ENCODE results near the gene ATXN10.
"Not testable (repeated sequence)": the region's sequence is repeated elsewhere in the genome, so short reads cannot be mapped to it uniquely, and the experiment has no call there.

ATXN10 gene

DNA sequence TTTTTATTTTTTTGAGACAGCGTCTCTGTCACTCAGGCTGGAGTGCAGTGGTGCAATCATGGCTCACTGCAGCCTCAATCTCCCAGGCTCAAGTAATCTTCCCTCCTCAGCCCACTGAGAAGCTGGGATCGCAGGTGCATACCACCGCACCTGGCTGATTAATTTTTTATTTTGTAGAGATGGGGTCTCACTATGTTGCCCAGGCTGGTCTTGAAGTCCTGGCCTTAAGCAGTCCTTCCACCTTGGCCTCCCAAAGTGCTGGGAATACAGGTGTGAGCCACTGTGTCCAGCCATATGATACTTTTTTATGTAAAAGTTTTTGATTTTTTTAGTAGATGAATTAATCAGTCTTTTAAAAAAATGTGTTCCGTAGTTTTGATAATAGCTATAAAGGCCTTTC, 42.8 kb downstream of the ATXN10 start:
- not testable (repeated sequence) for DNase-seq

DNA sequence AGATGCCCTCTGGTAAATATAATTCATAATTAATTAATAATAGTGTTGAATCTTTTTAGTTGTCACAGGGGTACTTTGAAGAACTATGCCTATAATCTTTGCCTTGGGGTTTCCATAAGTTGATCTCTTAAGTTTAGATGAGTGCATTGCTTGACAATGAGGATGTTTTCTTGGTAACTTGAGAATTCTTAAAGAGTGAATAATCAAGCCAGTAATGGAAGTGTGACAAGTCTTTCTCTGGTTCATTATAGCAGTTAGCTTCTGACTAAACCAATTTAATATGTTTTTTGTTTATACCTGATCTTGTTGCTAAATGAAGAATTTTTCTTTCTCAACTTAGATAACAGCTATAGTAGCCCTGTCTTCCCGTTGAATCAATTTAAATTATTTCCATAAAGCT, 46.2 kb downstream of the ATXN10 start:
- no peak for DNase-seq

DNA sequence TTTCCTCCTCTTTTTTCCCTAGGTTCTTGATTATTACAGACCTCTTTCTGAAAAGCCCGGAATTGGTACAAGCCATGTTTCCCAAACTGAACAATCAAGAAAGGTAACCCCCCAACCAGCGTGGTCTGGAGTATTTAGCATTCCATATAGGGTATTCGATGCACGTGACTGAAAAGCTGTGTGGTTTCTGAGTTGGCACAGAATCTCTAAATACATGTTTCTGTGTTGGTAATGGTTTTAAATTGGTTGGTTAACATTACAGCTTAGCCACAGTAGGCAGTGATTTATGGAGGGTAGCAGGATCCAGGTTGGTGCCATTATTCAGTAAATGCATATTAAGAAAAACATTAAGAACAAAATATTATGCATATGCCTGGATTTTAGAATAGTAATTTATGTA, 46.8 kb downstream of the ATXN10 start:
- DNase-seq = no peak

DNA sequence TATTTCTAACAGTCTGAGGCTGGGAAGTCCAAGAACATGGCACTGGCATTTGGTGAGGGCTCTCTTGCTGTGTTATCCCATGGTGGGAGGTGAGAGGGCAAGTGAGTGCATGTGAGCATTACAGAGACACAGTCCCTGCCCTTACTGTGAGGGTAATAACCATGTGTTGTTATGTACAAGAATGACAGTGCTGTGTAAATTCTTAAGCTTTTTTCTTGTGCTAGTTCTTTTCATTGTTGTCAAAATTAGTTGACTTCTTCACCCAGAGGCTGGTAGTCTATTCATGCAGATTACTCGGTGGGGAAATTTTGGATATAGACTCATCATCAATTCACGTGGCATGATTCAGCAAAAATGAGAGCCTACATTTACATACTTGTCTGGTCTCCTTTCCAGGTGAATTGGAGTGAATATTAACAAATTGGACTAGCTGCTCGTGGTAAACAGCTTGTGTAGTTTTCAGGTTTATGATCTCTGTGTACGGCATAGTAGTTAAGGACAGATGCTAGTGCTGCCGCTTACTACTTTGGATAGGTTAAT, 49.3 kb downstream of the ATXN10 start:
- no peak for DNase-seq

DNA sequence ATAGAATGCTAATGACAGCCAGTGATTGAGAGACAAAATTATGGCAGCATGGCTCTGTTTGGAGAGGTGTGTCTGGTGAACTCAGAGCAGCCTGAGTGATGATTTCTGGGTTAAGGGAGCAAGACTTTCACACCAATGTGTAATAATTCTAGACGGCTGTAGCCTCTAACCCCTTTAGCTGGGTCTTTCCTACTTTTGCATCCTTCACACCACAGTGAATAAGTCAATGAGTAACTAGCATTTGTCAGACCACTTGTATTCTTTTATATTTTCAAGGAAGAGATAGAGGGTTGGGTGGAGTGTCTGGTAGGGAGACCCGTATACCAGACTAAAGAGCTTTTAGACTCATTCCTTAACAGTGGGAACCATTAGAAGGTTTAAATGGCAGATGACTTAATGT, 50.4 kb downstream of the ATXN10 start:
- no peak for DNase-seq

DNA sequence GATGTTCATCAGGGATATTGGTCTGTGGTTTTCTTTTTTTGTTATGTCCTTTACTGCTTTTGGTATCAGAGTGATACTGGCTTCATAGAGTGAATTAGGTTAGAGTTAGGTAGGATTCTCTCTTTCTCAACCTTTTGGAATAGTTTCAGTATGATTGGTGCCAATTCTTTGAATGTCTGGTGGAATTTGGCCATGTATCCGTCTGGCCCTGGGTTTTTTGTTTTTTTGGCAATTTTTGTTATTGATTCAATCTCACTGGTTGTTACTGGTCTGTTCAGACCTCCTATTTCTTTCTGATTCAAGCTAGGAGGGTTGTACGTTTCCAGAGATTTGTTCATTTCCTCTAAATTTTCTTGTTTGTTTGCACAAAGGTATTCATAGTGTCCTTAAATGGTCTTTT, 54.4 kb downstream of the ATXN10 start:
- DNase-seq = no peak

DNA sequence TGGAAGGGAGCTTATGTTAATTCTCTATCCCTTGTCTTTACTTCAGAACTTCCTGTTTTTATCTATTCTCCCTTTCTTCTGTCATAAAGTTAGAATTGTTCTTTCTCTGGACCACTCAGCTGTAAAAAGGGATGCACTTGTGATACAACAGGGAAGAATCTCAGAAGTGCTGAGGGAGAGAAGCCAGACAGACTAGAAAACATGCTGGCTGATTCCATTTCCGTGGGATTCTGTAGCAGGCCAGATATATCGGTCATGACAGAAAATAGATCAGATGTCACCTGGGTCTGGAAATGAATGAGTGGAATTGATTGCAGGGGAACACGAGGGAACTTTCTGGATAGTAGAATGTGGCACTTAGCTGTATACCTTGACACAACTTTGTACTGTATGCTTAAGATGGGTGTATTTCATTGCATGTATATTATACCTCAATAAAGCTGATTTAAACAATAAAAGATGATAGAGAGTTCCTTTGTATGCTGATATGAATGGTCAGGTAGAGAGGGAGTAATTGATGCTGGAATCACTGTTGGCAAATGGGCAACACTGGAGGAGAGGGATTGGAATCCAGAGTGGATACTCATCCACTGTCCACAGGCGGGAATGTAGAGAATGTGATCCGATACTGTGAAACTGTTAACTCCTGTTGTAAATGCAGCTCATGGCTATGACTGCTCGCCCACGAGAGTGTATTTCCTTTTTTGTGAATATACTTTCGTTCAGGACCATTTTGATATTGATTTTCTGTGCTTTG, 59.6 kb downstream of the ATXN10 start:
- no peak for DNase-seq

DNA sequence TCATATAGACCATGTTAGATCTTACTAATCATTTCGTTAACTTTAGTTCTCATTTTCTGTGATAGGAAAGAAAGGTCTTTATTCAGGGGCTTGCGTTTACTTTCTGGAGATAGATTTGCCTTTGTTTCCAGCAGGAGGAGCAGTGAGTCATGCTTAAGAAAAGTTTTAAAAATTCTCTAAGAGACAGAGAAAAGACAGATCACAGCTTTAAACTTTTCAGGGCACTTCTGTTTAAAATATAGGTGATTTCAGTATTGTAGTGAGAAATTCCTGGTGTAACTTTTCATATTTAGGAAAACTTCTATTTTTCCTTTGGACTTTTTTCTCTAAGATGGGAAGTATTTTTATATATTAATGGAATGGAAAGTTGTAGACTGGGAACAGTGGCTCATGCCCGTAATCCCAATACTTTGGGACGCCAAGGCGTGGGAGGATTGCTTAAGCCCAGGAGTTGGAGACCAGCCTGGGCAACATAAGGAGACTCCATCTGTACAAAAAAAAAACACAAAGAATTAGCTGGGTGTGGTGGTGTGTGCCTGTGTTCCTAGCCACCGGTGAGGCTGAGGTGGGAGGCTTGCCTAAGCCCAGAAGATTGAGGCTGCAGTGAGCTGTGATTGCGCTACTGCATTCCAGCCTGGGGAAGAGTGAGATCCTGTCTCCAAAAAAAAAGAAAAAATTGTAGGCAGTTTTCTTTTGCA, 60.3 kb downstream of the ATXN10 start:
- DNase-seq = no peak

DNA sequence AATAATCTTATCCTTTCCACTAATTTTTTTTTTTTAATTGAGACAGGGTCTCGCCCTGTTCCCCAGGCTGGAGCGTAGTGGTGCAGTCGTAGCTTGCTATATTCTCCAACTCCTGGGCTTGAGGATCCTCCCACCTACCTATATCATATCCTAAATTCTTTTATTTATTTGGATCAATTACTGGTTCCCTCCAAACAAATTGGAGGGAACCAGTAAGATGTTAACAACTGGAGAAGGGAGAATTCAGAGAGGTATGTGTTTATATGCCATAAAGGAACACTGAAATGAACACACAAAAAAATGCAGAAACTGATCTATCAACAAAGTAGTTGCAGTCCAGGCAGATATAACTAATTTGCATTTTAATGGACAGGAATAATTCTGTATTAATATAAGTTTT, 63.6 kb downstream of the ATXN10 start:
- DNase-seq = no peak

DNA sequence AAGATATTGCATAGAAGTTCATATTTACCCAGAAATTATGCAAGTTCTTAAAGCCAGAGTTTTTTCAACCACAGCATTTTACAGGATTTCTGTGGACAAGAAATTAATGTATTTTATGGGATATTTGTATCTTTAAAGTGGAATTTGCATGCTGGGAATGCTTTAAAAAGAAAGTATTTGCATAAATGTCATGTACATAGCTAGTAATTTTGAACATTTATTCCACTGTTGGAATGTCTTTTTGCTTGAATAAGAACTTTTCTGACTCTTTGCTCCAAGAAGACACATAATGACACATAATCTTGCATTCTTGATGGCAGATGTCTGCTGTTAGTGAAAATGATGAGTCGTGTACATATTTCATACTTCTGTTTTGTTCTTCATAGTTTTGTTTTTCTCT, 66.6 kb downstream of the ATXN10 start:
- DNase-seq = no peak

DNA sequence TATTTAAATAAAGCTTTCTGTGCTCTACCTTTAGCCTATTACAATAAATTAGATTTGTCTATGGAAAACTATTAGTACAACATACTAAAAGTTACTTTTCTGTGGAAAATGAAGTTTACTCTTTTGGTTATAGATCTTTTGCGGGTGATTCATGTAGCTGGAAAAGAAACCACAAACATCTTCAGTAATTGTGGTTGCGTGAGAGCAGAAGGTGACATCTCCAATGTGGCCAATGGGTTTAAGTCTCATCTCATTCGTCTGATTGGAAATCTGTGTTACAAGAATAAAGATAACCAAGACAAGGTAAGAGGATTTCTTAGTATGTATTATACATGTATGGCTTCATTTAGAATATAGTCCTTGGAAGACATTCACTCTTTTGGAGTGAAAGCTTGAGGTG, 68.6 kb downstream of the ATXN10 start:
- no peak for DNase-seq

DNA sequence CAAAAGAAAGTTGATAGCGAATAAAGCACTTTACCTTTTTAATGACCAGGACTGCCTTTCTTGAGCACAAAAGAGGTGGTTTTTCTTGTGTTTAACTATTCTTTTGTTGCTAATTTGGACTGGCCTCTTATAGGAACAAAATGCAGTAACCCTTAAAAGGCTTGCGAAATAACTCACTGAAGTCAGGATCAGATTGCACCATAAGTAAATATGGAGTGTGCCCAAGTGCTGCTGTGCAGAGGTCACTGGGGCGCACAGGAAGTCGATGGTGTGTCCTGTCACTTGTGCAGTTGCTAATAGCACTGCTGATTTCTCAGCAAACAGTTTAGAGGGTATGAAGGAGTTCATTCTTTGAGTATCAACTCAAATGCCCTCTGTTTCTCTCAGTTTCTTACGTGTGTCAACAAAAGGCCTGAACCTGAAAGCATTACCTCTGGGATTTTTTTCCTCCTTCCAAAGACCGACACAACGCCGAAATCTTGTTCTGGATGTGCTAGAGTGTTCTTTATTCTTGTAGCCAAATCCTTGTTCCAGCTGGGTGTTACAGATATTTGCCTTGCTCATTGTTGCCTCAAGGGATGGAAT, 71.3 kb downstream of the ATXN10 start:
- no peak for DNase-seq

DNA sequence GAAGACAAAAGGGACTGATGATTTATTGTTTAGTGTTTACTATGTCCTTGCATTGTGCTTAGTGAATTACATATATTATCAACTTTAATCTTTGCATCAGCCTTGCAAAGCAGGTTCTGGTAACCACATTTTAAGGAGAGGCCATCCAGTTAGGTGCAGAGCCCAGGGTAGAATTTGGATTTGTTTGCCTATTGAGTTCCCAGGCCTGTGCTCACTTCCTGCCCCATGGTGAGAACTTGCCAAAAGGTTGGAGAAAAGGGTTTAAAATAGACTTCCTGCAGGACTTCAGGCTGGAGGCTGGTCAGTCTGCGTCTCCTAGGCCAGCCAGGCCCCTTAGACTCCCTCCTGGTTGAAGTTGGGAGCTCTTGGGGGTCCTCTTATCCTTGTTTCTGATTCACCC, 72.1 kb downstream of the ATXN10 start:
- no peak for DNase-seq

DNA sequence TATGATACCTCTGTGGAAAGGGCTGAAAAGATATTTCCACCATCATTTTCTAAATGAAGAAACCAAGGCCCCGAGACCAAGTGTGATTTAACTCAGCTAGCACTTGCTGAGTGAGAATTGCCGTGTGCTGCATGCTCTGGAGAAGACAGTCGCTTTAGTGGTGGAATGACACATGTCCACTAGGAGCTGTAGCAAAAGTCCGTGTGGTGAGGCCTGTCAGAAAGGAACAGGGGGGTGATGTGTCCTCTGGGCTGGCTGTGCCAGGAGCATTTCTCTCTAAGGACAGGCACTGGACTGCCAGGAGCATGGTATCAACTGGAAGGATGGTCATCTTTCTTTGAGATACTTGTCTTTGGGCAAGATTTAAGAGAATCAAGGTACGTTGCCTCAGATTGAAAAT, 72.8 kb downstream of the ATXN10 start:
- DNase-seq = no peak

DNA sequence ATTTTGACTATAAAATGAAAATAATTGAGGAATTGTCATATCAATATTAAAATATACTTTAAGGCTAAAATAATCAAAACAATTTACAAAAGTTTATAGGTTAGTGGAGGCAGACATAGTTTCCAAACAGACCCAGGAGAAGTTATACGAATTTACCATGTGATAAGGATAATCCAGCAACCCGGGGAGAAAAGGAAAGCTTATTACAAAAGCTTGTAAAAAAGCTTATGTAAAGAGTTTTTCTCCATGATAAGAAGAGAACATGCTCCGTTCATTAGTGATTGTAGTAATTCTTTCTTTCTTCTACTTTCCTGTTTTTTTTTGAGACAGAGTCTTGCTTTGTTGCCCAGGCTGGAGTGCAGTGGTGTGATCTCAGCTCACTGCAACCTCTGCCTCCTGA, 79.0 kb downstream of the ATXN10 start:
- no peak for DNase-seq

DNA sequence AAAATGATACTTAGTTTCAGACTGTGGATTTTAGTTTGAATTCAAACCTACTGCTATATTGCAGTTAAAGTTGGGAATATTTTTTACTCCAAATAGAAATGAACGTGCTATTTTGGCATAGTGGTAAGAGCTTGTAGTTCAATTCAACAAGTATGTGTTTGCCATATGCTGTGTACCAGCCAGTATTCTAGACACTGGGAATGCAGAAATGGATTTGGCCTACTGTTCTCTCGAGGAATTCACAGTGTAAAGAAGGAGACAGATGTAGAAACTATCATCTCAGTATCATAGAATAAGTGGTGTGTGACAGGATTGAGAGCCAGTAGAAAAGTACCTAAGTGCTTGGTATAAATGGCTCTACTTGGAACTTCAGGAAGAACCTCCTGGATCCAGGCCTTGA, 80.4 kb downstream of the ATXN10 start:
- no peak for DNase-seq

DNA sequence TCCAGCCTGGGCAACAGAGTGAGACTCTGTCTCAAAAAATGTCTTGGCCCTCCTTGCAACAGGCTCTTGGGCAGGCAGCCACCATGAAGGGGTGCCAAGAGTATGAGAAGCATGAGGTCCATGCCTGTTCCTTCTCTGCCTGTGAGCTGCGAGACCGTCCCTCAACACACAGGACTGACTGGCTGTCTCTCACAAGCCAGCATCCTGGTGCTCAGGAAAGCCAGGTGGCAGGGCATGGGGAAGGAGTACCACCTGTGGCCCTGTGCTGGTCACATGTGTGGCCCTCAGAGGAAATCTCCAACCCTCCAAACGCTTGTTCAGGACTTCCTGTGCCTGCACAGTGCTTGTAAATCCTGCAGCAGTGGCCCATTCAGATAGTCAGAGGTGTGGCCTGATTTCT, 83.2 kb downstream of the ATXN10 start:
- DNase-seq = no peak

DNA sequence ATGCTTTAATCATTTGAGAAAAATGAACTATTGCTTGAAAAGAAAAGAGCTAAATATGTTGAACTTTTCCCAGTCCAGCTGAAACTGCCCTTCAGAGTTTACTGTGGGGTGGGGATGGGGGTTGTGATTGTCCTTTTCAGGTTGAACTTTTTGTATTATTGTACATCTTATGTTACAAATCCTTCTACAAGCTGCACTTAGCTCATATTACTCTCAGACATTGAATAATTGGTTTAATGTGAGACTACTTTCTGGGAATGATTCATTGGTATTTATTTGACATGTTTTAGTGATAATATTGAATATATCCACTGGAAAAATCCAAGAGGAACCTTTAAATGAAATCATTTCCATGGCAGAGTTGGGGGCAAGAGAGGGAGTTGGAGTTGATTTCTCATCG, 84.9 kb downstream of the ATXN10 start:
- DNase-seq = no peak

DNA sequence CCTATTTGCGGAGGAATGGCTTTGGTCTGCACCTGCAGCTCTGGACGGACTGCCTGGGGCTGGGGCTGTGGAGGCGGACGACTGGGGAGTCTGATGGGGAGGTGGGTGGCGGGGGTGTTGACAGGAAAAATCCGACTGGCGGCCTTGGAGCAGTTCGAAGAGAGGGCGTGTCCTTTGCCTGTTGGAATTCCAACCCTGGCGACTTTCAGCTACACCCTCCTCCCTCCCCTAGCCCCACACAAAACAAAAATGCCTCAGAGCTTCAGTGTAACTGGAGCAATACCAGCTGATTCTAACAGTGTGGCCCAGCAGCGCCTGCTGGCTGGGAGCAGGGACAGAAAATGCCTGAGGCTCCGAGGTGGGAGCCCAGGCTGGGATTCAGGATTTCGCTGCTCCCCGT, 85.4 kb downstream of the ATXN10 start:
- DNase-seq = no peak

DNA sequence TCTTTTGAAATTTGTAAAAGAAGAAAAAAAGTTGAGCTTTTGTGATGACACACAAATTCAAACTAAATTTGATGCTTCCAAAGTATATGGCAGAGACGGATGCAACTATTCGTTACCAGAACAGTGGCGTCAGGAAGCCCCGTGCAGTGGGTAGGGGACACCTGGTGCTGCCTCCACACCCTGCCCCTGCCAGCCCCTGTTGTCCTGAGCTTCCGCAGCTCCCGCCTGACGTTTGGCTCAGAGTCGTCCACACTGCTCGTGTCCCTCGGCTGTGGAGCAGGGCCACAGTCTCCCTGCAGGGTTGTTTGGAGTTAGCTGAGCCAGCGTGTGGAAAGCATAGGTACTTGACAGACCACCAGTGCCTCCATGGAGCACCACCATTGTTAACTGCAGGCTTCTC, 86.3 kb downstream of the ATXN10 start:
- no peak for DNase-seq

DNA sequence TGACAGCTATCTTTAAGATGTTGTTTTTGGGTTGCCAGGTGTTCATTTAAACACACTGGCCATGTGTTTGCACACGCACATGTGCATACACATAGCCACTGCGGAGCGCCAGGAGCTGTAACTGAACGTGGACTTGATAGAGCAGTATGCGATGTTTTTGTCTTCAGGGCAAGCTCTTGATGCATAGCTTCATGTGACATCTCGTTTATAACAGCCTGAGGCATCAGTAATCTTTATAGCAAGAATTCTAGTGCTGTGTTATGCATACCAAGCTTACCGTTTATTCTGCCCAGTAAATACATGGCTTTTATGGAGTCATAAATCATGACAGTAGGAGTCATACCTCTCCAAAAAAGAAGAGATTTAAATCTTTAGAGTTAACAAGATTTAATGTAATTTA, 87.0 kb downstream of the ATXN10 start:
- DNase-seq = no peak

DNA sequence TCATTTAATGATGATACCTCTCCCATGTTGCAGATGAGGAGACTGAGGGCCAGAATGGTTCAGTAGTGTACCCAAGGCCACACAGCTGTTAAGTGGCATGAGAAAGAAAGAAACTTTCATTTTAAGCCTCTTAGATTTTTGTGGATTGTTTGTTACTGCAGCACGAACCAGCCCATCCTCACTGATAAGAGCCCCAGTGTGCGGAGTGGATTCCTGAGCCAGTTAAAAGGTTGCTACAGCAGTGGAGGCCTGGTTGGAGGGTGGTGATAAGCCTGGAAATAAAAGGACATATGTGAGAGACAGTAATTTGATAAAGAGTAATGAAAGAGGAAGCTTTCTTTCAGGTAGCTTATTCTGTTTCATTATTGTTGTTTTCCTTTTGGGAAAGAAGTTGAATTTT, 89.0 kb downstream of the ATXN10 start:
- no peak for DNase-seq

DNA sequence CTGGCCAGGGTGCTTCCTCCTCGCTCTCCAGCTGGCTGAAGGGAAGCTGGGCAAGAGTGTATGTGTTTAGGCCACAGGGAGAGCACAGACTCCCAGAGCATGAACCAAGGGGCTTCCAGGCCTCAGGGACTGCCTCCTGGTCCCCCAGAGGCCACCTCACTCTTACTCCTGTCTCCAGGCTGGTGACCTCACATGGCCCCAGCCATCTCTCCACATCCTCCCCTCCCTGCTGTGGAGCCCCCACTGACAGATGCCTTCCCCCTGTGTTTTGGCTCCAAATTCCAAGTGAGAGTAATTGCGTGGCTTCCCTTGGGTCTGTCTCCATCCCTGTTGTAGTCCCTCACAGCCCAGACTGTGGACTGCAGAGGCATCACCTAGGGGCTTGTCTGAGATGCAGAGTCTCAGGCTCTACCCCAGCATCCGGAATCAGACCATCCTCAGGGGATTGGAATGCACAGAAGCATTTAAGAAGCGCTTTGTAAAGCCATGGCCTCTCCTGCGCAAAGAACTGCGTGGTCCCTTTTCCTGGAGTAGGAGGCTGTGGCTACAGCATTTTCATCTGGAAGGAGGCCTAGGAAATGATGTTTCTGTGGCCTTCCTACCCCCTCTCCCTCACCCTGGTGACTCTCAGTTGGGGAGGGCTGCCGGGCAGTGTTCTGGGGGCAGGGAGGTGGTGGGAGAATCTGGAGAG, 91.1 kb downstream of the ATXN10 start:
- no peak for DNase-seq

DNA sequence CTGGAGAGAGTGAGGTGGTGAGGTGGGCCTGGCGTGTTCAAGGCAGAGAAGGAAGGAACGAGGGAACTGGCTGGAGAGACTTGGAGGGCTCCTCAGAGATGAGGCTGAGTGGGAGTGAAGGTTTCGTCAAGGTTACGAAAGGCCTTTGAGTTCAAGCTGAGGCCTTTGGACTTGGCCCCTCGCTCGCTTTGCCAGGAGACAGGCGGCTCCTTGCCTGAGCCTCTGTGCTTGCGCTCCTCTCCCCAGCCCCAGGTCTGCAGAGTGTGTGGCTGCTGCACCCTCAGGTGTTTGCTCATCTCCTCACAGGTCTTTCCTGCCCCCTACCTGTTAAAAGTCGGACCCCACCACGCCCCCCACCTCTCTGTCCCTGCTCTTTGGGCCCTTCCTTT, 91.6 kb downstream of the ATXN10 start:
- no peak for DNase-seq
